HepG2 (cell line): ENCODE results near the gene AP4E1. TPM values are rescaled to one million over a fixed set of nuclear protein-coding genes. Genes with fewer than 3 reads are reported as not detected.
"Not testable (repeated sequence)": the region's sequence is repeated elsewhere in the genome, so short reads cannot be mapped to it uniquely, and the experiment has no call there.

ENCODE experiments used
- ATAC-seq: fragments of 200-7000 bp; cut with Tn5 transposase; 3 replicates; pipeline ENCODE4 v1.9.1; 2020; ENCODE audit warnings: mild to moderate bottlenecking, moderate library complexity
- BruUV-seq: library from RNA; stranded (reverse); fragments of 400-500 nt; replicated peaks from 2 replicates; lab custom pipeline; 2021; lab: Mats Ljungman, UMichigan
- CTCF ChIA-PET: fragments of 300-600 bp; formaldehyde crosslinking; extraction: SDS; loops from one replicate; lab custom pipeline; 2021; ENCODE audit warnings: low total read pairs, inconsistent platforms, low intra/inter-chr PET ratio; lab: Yijun Ruan, JAX
- POLR2A ChIA-PET: fragments of 350-600 bp; sonication (Branson Sonifier 250); formaldehyde crosslinking; loops from one replicate; lab custom pipeline; 2020; ENCODE audit warnings: antibody characterized with exemption, inconsistent platforms; lab: Yijun Ruan, JAX
- DNase-seq: peaks from one replicate; pipeline ENCODE4 v3.0.0-alpha.2; 2015; ENCODE audit warnings: low spot score
- FAIRE-seq: peaks from 3 replicates; lab custom pipeline; 2011; peaks lifted over from hg19 to GRCh38; lab: Jason Lieb, UNC
- H2AFZ ChIP-seq: one replicate; pipeline ENCODE4 v1.6.1; 2011; ENCODE audit warnings: low read length, inconsistent platforms
- H3K27ac ChIP-seq: fragments of 300-600 bp; 3 replicates; pipeline ENCODE4 v1.8.0; 2011; ENCODE audit warnings: mixed run types, mild to moderate bottlenecking, mixed read lengths, low read length, inconsistent platforms; ENCODE audit not compliant: insufficient read depth; ENCODE audit errors: extremely low read length
- H3K27me3 ChIP-seq, 2 experiments: fragments of 200-600 bp in 1 of 2; 2 replicates in 1 of 2; 3 replicates in 1 of 2; pipeline versions ENCODE4 v1.6.0 to v1.8.0; 2011; ENCODE audit warnings: low read length in 2 of 2, mild to moderate bottlenecking in 2 of 2, moderate library complexity in 2 of 2, inconsistent platforms in 1 of 2; ENCODE audit not compliant: insufficient read depth in 2 of 2, control insufficient read depth in 1 of 2
- H3K36me3 ChIP-seq, 2 experiments: fragments of 200-600 bp in 1 of 2; replicated peaks in 1 of 2; 2 replicates in 1 of 2; 3 replicates in 1 of 2; pipeline versions ENCODE4 v1.5.1 to v1.8.0; 2011; ENCODE audit warnings: low read length in 2 of 2, inconsistent platforms in 1 of 2; ENCODE audit not compliant: insufficient read depth in 2 of 2, control insufficient read depth in 1 of 2
- H3K4me1 ChIP-seq: 2 replicates; pipeline ENCODE4 v1.5.1; 2012; ENCODE audit warnings: low read length, inconsistent platforms; ENCODE audit not compliant: insufficient read depth
- H3K4me2 ChIP-seq: 2 replicates; pipeline ENCODE4 v1.6.0; 2011; ENCODE audit warnings: low read depth, low read length, inconsistent platforms
- H3K4me3 ChIP-seq, 3 experiments: fragments of 200-600 bp in 1 of 3; sonication (generic), shearing (Covaris generic) in 1 of 3; replicated peaks in 1 of 3; 2 replicates each; pipeline ENCODE4 v1.5.1; 2011 to 2016; ENCODE audit warnings: low read length in 3 of 3, inconsistent platforms in 2 of 3, low read depth in 2 of 3, mild to moderate bottlenecking in 2 of 3, control low read depth in 1 of 3, mixed read lengths in 1 of 3; ENCODE audit not compliant: insufficient read depth in 1 of 3
- H3K79me2 ChIP-seq: one replicate; pipeline ENCODE4 v1.6.1; 2011; ENCODE audit warnings: low read length, inconsistent platforms; ENCODE audit not compliant: insufficient read depth
- H3K9ac ChIP-seq: 2 replicates; pipeline ENCODE4 v1.6.0; 2011; ENCODE audit warnings: mild to moderate bottlenecking, low read depth, low read length, inconsistent platforms; ENCODE audit not compliant: insufficient read depth
- H3K9me3 ChIP-seq: 2 replicates; pipeline ENCODE4 v1.5.1; 2012; ENCODE audit warnings: mild to moderate bottlenecking, low read length
- H4K20me1 ChIP-seq: 2 replicates; pipeline ENCODE4 v1.6.0; 2011; ENCODE audit warnings: inconsistent platforms, mild to moderate bottlenecking, low read length, moderate library complexity; ENCODE audit not compliant: insufficient read depth
- HOXA7 ChIP-seq: sonication (generic); formaldehyde crosslinking; IDR thresholded peaks from 2 replicates; pipeline ENCODE4 v1.8.1; 2022; ENCODE audit warnings: mild to moderate bottlenecking, missing genetic modification reagents, moderate library complexity
- SMAD3 ChIP-seq: sonication (generic); formaldehyde crosslinking; IDR thresholded peaks from 2 replicates; pipeline ENCODE4 v1.4.0; 2020; ENCODE audit warnings: missing genetic modification reagents
- WGBS: methylation state at CpG from one replicate; pipeline ENCODE4 v1.1.6; 2017; ENCODE audit warnings: low lambda C conversion rate; 5-methylcytosine and 5-hydroxymethylcytosine counted together
- in situ Hi-C: cut with HindIII; loops from 2 replicates; pipeline ENCODE4 v1.10.0; 2017; ENCODE audit warnings: low pct_unique_long_range_greater_than_20kb; ENCODE audit not compliant: extremely low pct_ligation_motif_present
- intact Hi-C: fragments of 100-400 bp; cut with micrococcal nuclease; formaldehyde crosslinking; loops from one replicate; pipeline ENCODE4 v1.10.0; 2022; ENCODE audit not compliant: unreplicated experiment
- polyA plus RNA-seq, 8 experiments: library from polyadenylated mRNA; depleted of rRNA in 3 of 8; stranded (reverse) in 7 of 8; unstranded in 1 of 8; fragments of >200 nt; fragmentation: Illumina TruSeq in 4 of 8; extraction: Trizol in 4 of 8; gene quantifications; 2 replicates each; pipeline versions ENCODE4 v1.2.1 to v1.2.3, GENCODE V29; 2011 to 2016; ENCODE audit warnings: low read depth in 4 of 8, missing spikeins in 1 of 8, mixed read lengths in 1 of 8; ENCODE audit not compliant: insufficient read depth in 1 of 8
- total RNA-seq, 5 experiments: library from RNA; depleted of rRNA; stranded (reverse); fragments of >200 nt; fragmentation: Illumina TruSeq; extraction: Trizol; gene quantifications; 2 replicates each; pipeline ENCODE4 v1.2.3, GENCODE V29; 2016; ENCODE audit warnings: low read depth in 1 of 5
- TF ChIP-seq, protein P1 (sequence below): sonication (generic); formaldehyde crosslinking; IDR thresholded peaks from 2 replicates; pipeline ENCODE4 v1.8.0; 2022; ENCODE audit warnings: low read depth, missing genetic modification reagents

The AP4E1 gene
- total and polyA plus RNA-seq, 2 of the 13 experiments (the other 11 are each of a cell fraction or from before 2014, with no cell fraction given), result 2.2 to 7.8 TPM

- H3K36me3 ChIP-seq, result peaks cover 0 to 19% of the 10 kb centered on the region in 2 experiments; a peak in 3 of 5 replicates
- no peaks in the 10 kb centered on the region for H3K79me2 ChIP-seq
- H3K27ac ChIP-seq, result no peak overlapping the region
- no peaks in the 10 kb centered on the region for H4K20me1 ChIP-seq
- ATAC-seq, result no peak
- H3K9me3 ChIP-seq, result no peaks in the 10 kb centered on the region
- no peak overlapping the region for H3K9ac ChIP-seq
- POLR2A ChIA-PET, result no interaction called here
- BruUV-seq, result no TSS peak
- FAIRE-seq, result no peak
- TF ChIP-seq, protein P1, sequence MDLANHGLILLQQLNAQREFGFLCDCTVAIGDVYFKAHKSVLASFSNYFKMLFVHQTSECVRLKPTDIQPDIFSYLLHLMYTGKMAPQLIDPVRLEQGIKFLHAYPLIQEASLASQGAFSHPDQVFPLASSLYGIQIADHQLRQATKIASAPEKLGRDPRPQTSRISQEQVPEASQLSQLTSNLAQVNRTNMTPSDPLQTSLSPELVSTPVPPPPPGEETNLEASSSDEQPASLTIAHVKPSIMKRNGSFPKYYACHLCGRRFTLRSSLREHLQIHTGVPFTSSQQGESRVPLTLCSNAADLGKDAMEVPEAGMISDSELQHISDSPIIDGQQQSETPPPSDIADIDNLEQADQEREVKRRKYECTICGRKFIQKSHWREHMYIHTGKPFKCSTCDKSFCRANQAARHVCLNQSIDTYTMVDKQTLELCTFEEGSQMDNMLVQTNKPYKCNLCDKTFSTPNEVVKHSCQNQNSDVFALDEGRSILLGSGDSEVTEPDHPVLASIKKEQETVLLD, result no peak
- TF ChIP-seq SMAD3, result no peak
- no peak for TF ChIP-seq HOXA7 (CRISPR knock-in tag)
- no peak overlapping the region for H2AFZ ChIP-seq
- H3K4me1 ChIP-seq, result no peaks in the 10 kb centered on the region
- WGBS, result 99% methylated on average over 3 of the region's 3 CpGs
- no peak overlapping the region for H3K4me2 ChIP-seq
- in situ Hi-C loops (no loop called here), intact Hi-C loops (no loop called here)
- no peak overlapping the region for H3K4me3 ChIP-seq
- CTCF ChIA-PET, result no interaction called here
- H3K27me3 ChIP-seq, result no peaks in the 10 kb centered on the region
- DNase-seq, result no peak
Observed at GRCh38 chr15:50945725-50946124, 37.2 kb downstream of the AP4E1 start.

GRCh38 chr15:50950745-50951144 lies 42.3 kb downstream of the AP4E1 start:
- H3K9me3 ChIP-seq, BruUV-seq, POLR2A ChIA-PET, H3K4me3 ChIP-seq, H2AFZ ChIP-seq, H3K79me2 ChIP-seq, CTCF ChIA-PET, DNase-seq, ATAC-seq, H3K27ac ChIP-seq, H3K9ac ChIP-seq, in situ Hi-C loops, H3K4me1 ChIP-seq, H3K27me3 ChIP-seq, intact Hi-C loops, H4K20me1 ChIP-seq, FAIRE-seq, H3K4me2 ChIP-seq: not testable (repeated sequence)
- H3K36me3 ChIP-seq, result peaks cover 1 to 18% of the 10 kb centered on the region in 2 experiments; a peak in 4 of 5 replicates
- 99% methylated on average over 3 of the region's 3 CpGs for WGBS
